Measurements from ENCODE around the gene CH25H.

DNA sequence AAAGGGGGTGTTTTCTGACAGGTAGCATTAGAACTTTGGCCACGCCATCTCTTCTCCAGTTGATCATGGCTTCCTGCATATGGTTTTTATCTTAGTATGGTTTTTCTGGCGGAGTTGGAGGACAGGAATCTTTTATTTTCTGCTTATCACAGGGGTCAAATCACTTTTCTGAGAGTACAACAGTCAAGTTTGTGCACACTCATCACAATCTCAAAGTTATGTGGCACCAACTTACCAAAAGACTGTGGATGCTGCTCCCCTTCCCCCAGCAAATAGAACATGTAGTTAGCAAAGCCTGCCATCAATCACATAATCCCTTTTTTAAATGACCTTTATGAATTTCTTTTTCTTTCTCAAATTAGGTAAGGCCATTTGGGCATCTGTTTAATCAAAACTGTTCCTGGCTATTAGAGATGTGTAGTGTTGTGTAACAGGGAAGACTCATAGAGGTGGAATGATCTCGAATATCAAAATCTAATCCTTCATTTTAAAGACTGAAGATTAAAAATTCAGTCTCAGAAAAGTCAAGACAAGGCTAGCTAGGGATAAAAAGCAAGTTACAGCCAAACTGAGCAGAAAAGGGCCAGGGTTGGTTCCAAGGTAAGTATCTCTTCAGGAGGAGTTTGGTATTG lies 3.8 kb upstream of the CH25H start:
- no peak for TF ChIP-seq TARDBP (IDR thresholded peaks at IDR 0.05)
- TF ChIP-seq FOXM1 (IDR thresholded peaks at IDR 0.05; ENCODE audit: borderline replicate concordance), result no peak
- no peak for TF ChIP-seq ARNT (IDR thresholded peaks at IDR 0.05)
- no peak for TF ChIP-seq BHLHE40 (IDR thresholded peaks at IDR 0.05; ENCODE audit: borderline replicate concordance)
- no peak for TF ChIP-seq HDGF (IDR thresholded peaks at IDR 0.05; ENCODE audit: borderline replicate concordance)
- TF ChIP-seq SUZ12 (IDR thresholded peaks at IDR 0.05), result no peak
